ENCODE data around the gene PNPLA2. TPM values are rescaled to one million over a fixed set of nuclear protein-coding genes. Genes with fewer than 3 reads are reported as not detected.

The PNPLA2 gene
- total RNA-seq, 1 donor from 2014 or later = 40.5 TPM

- Mint-ChIP-seq H3K27me3 (ENCODE audit: unreplicated experiment) (peaks cover 22% of the 10 kb centered on the region), H3K9me3 (ENCODE audit: unreplicated experiment) (no peaks in the 10 kb centered on the region), H3K27ac (ENCODE audit: unreplicated experiment) (no peak overlapping the region), H3K4me3 (ENCODE audit: unreplicated experiment) (no peak overlapping the region), H3K4me1 (ENCODE audit: unreplicated experiment) (peaks cover 4% of the 10 kb centered on the region), H3K36me3 (ENCODE audit: low read depth, unreplicated experiment) (peaks cover 4% of the 10 kb centered on the region)
- no peak for TF ChIP-seq CTCF (IDR thresholded peaks at IDR 0.05; ENCODE audit: unreplicated experiment)
- DNase-seq (ENCODE audit: low spot score) = no peak
These were observed 39.5 kb downstream of the PNPLA2 start for GRCh38 chr11:858053-858761.

GRCh38 chr11:858762-859339 lies 40.1 kb downstream of the PNPLA2 start:
- TF ChIP-seq CTCF (IDR thresholded peaks at IDR 0.05; ENCODE audit: unreplicated experiment) = no peak
- Mint-ChIP-seq H3K27me3 (ENCODE audit: unreplicated experiment) (peaks cover 23% of the 10 kb centered on the region), H3K4me1 (ENCODE audit: unreplicated experiment) (peaks cover 4% of the 10 kb centered on the region), H3K9me3 (ENCODE audit: unreplicated experiment) (no peaks in the 10 kb centered on the region), H3K4me3 (ENCODE audit: unreplicated experiment) (no peak overlapping the region), H3K27ac (ENCODE audit: unreplicated experiment) (no peak overlapping the region), H3K36me3 (ENCODE audit: low read depth, unreplicated experiment) (peaks cover 4% of the 10 kb centered on the region)
- DNase-seq (ENCODE audit: low spot score) = no peak

- Mint-ChIP-seq H3K4me3 (ENCODE audit: unreplicated experiment) (no peak overlapping the region), H3K4me1 (ENCODE audit: unreplicated experiment) (peaks cover 4% of the 10 kb centered on the region), H3K36me3 (ENCODE audit: low read depth, unreplicated experiment) (peaks cover 4% of the 10 kb centered on the region), H3K27me3 (ENCODE audit: unreplicated experiment) (peaks cover 25% of the 10 kb centered on the region), H3K9me3 (ENCODE audit: unreplicated experiment) (no peaks in the 10 kb centered on the region), H3K27ac (ENCODE audit: unreplicated experiment) (no peak overlapping the region)
- no peak for DNase-seq (ENCODE audit: low spot score)
- TF ChIP-seq CTCF (IDR thresholded peaks at IDR 0.05; ENCODE audit: unreplicated experiment) = no peak
These were observed 40.8 kb downstream of the PNPLA2 start for GRCh38 chr11:859394-860131.

GRCh38 chr11:860234-861104 lies 41.8 kb downstream of the PNPLA2 start:
- H3K27me3 Mint-ChIP-seq (ENCODE audit: unreplicated experiment) = peaks cover 29% of the 10 kb centered on the region
- no peak for DNase-seq (ENCODE audit: low spot score)
- peaks cover 4% of the 10 kb centered on the region for H3K36me3 Mint-ChIP-seq (ENCODE audit: low read depth, unreplicated experiment)
- no peaks in the 10 kb centered on the region for H3K9me3 Mint-ChIP-seq (ENCODE audit: unreplicated experiment)
- no peak overlapping the region for H3K27ac Mint-ChIP-seq (ENCODE audit: unreplicated experiment)
- no peak overlapping the region for H3K4me3 Mint-ChIP-seq (ENCODE audit: unreplicated experiment)
- TF ChIP-seq CTCF (IDR thresholded peaks at IDR 0.05; ENCODE audit: unreplicated experiment) = no peak
- peaks cover 4% of the 10 kb centered on the region for H3K4me1 Mint-ChIP-seq (ENCODE audit: unreplicated experiment)
